ENCODE data around the gene C19orf73. TPM values are rescaled to one million over a fixed set of nuclear protein-coding genes. Genes with fewer than 3 reads are reported as not detected.

C19orf73 gene
- polyA plus RNA-seq, 3 donors = 0.60 to 0.76 (median 0.66) TPM

GRCh38 chr19:49094505-49095482 lies 24.1 kb downstream of the C19orf73 start:
- no peak for TF ChIP-seq CTCF (IDR thresholded peaks at IDR 0.05)
- peaks cover 53% of the 10 kb centered on the region for H3K79me2 ChIP-seq (ENCODE audit: insufficient read depth, low read length)
- WGBS (ENCODE audit: insufficient coverage) = 96% methylated on average over 16 of the region's 23 CpGs

GRCh38 chr19:49092686-49093085 lies 26.3 kb downstream of the C19orf73 start:
- peaks cover 59% of the 10 kb centered on the region for H3K79me2 ChIP-seq (ENCODE audit: insufficient read depth, low read length)
- no peak for DNase-seq
- intact Hi-C loops (cut with micrococcal nuclease) = loop anchor here in 1 of 2 donors (10.0 kb wide), 1 partner anchor 232 kb away; the partner anchor contains the start of gene SLC6A16
- H3K4me2 ChIP-seq (replicated peaks; ENCODE audit: extremely low read depth, low read length, poor library complexity, severe bottlenecking) = no peak overlapping the region
- TF ChIP-seq CTCF (IDR thresholded peaks at IDR 0.05) = no peak
- no peak overlapping the region for H3K9ac ChIP-seq (ENCODE audit: insufficient read depth, low read length, poor library complexity, severe bottlenecking)
- H2AFZ ChIP-seq (ENCODE audit: insufficient read depth, low read depth, low read length, poor library complexity, severe bottlenecking) = no peak overlapping the region
- H3K36me3 ChIP-seq (replicated peaks in 1 of 2; ENCODE audit: control insufficient read depth in 1 of 2, insufficient read depth in 2 of 2, low read length in 2 of 2) = peaks cover 79 to 95% of the 10 kb centered on the region in 2 donors
- Mint-ChIP-seq H3K36me3 (peaks cover 71 to 94% of the 10 kb centered on the region in 2 donors), H3K27ac (peak overlapping the region in 1 of 7 donors; percentile 41), H3K9me3 (no peaks in the 10 kb centered on the region), H3K27me3 (ENCODE audit: low read depth in 3 of 3) (peaks cover 0 to 1% (median 0%) of the 10 kb centered on the region in 3 donors), H3K4me3 (no peak overlapping the region), H3K4me1 (peaks cover under 1% of the 10 kb centered on the region)
- WGBS (ENCODE audit: insufficient coverage) = 95% methylated on average over 4 of the region's 6 CpGs
- H4K20me1 ChIP-seq (ENCODE audit: insufficient read depth, low read length) = peaks cover 93% of the 10 kb centered on the region
- no peak overlapping the region for H3K4me3 ChIP-seq (replicated peaks in 1 of 3; ENCODE audit: low read depth in 2 of 3, low read length in 3 of 3)
- H3K27me3 ChIP-seq (ENCODE audit: control insufficient read depth in 2 of 2, insufficient read depth in 2 of 2, low read length in 2 of 2) = no peaks in the 10 kb centered on the region
- H3K27ac ChIP-seq (ENCODE audit: low read depth in 1 of 2, low read length in 2 of 2) = no peak overlapping the region
- no peaks in the 10 kb centered on the region for H3K4me1 ChIP-seq (ENCODE audit: control insufficient read depth in 1 of 2, insufficient read depth in 2 of 2, low read length in 2 of 2)
- no peaks in the 10 kb centered on the region for H3K9me3 ChIP-seq (replicated peaks in 1 of 2; ENCODE audit: control insufficient read depth in 1 of 2, insufficient read depth in 1 of 2, low read length in 2 of 2)

More at GRCh38 chr19:49094505-49095482, 24.1 kb downstream of the C19orf73 start:
- DNase-seq = no peak
- Mint-ChIP-seq H3K36me3 (peaks cover 79 to 97% of the 10 kb centered on the region in 2 donors), H3K9me3 (no peaks in the 10 kb centered on the region), H3K27me3 (ENCODE audit: low read depth in 3 of 3) (peaks cover 0 to 1% (median 0%) of the 10 kb centered on the region in 3 donors), H3K27ac (peak overlapping the region in 3 of 7 donors; percentile 4 to 23 (median 10)), H3K4me1 (no peaks in the 10 kb centered on the region), H3K4me3 (no peak overlapping the region)
- Histone ChIP-seq H3K27ac (ENCODE audit: low read depth in 1 of 2, low read length in 2 of 2) (no peak overlapping the region), H3K4me3 (replicated peaks in 1 of 3; ENCODE audit: low read depth in 2 of 3, low read length in 3 of 3) (no peak overlapping the region), H3K36me3 (replicated peaks in 1 of 2; ENCODE audit: control insufficient read depth in 1 of 2, insufficient read depth in 2 of 2, low read length in 2 of 2) (peaks cover 85 to 100% of the 10 kb centered on the region in 2 donors), H4K20me1 (ENCODE audit: insufficient read depth, low read length) (peaks cover 92% of the 10 kb centered on the region), H2AFZ (ENCODE audit: insufficient read depth, low read depth, low read length, poor library complexity, severe bottlenecking) (no peak overlapping the region), H3K27me3 (ENCODE audit: control insufficient read depth in 2 of 2, insufficient read depth in 2 of 2, low read length in 2 of 2) (no peaks in the 10 kb centered on the region), H3K9ac (ENCODE audit: insufficient read depth, low read length, poor library complexity, severe bottlenecking) (no peak overlapping the region), H3K9me3 (replicated peaks in 1 of 2; ENCODE audit: control insufficient read depth in 1 of 2, insufficient read depth in 1 of 2, low read length in 2 of 2) (no peaks in the 10 kb centered on the region), H3K4me2 (replicated peaks; ENCODE audit: extremely low read depth, low read length, poor library complexity, severe bottlenecking) (no peak overlapping the region), H3K4me1 (ENCODE audit: control insufficient read depth in 1 of 2, insufficient read depth in 2 of 2, low read length in 2 of 2) (no peaks in the 10 kb centered on the region)
- intact Hi-C loops (cut with micrococcal nuclease) = loop anchor here (5.0 to 10.0 kb wide), 5 partner anchors 53 to 230 kb away; partner anchors contain the start of gene SLC6A16 (in 1 of the 2)

All from CD14-positive monocyte (primary cell).